Heart right ventricle (tissue), 16 donors: ENCODE data around the gene GASK1B. TPM values are rescaled to one million over a fixed set of nuclear protein-coding genes. Genes with fewer than 3 reads are reported as not detected.
A peak's percentile ranks its signal among the peaks of the same experiment; 100 is the strongest.

ENCODE experiments used
- ATAC-seq, 8 donors: fragments of 200-7000 bp; cut with Tn5 transposase; one replicate each; pipeline ENCODE4 v1.9.1; 2020; ENCODE audit warnings: mild to moderate bottlenecking in 8 of 8, moderate library complexity in 8 of 8, moderate number of reproducible peaks in 1 of 8
- DNase-seq, 2 donors: peaks; one replicate each; pipeline ENCODE4 v3.0.0-alpha.2; 2020
- H3K27ac ChIP-seq, 10 donors: fragments of 200-600 bp; sonication (generic) in 2 of 10; one replicate each; pipeline versions ENCODE4 v1.5.0 to v1.8.0; 2020 to 2022; ENCODE audit warnings: mild to moderate bottlenecking in 3 of 10
- H3K27me3 ChIP-seq, 7 donors: fragments of 200-600 bp; one replicate each; pipeline ENCODE4 v1.8.0; 2021 to 2022; ENCODE audit warnings: mild to moderate bottlenecking in 2 of 7
- H3K36me3 ChIP-seq, 9 donors: fragments of 200-600 bp; sonication (generic) in 1 of 9; one replicate each; pipeline versions ENCODE4 v1.5.0 to v1.8.0; 2020 to 2022; ENCODE audit warnings: mild to moderate bottlenecking in 2 of 9
- H3K4me1 ChIP-seq, 9 donors: fragments of 200-600 bp; sonication (generic) in 1 of 9; one replicate each; pipeline versions ENCODE4 v1.5.0 to v1.8.0; 2020 to 2022; ENCODE audit warnings: mild to moderate bottlenecking in 4 of 9
- H3K4me3 ChIP-seq, 10 donors: fragments of 200-600 bp; sonication (generic) in 2 of 10; one replicate each; pipeline versions ENCODE4 v1.5.0 to v1.8.0; 2020 to 2022; ENCODE audit warnings: mild to moderate bottlenecking in 7 of 10, moderate library complexity in 2 of 10
- H3K9me3 ChIP-seq, 11 donors: fragments of 200-600 bp in 10 of 11; sonication (generic) in 2 of 11; one replicate each; pipeline versions ENCODE4 v1.5.0 to v1.8.0; 2013 to 2022; ENCODE audit warnings: mild to moderate bottlenecking in 2 of 11, control low read depth in 1 of 11, moderate library complexity in 1 of 11
- WGBS, 2 donors: extraction: QIAGEN DNeasy Blood & Tissue Kit; methylation state at CpG; one replicate each; pipeline ENCODE4 v1.1.7; 2013; ENCODE audit warnings: inconsistent platforms in 1 of 2; 5-methylcytosine and 5-hydroxymethylcytosine counted together
- intact Hi-C, 10 donors: fragments of 100-400 bp; cut with DNase I; formaldehyde crosslinking; loops; one replicate each; pipeline versions ENCODE4 v1.11.1 to v1.14.2; 2022
- polyA plus RNA-seq, 2 donors: library from polyadenylated mRNA; stranded (reverse); fragments of 200-250 nt; gene quantifications; one replicate each; pipeline ENCODE4 v1.2.3, GENCODE V29; 2013
- total RNA-seq, 10 donors: library from RNA; stranded (reverse); fragmentation: NEBNext Ultra II Directional in 3 of 10; extraction: Animal tissue kit (Norgen Biotek cat#: 25700) in 3 of 10; gene quantifications; one replicate each; pipeline versions ENCODE4 v1.2.1 to v1.2.4, GENCODE V29; 2021 to 2023
- TF ChIP-seq, protein P1 (sequence below), 9 donors: fragments of 200-600 bp; sonication (generic) in 2 of 9; IDR thresholded peaks; one replicate each; pipeline versions ENCODE4 v1.5.0 to v1.8.0; 2021 to 2022; ENCODE audit warnings: antibody characterized with exemption in 9 of 9, mild to moderate bottlenecking in 5 of 9, moderate library complexity in 1 of 9
- donor health status: Arrhythmogenic right ventricular cardiomyopathy.
- donor health status: ischemic (EF 13 %, LVEDD 7.1; RV severe dilation, severe dysfunction).
- donor health status: healthy with polysubstance abuse.
- donor health status: DM: no; HTN: yes; CAD: no.
- donor health status: DM: no; HTN: no; CAD: no.
- donor health status: ischemic (EF 25% LVEDD 6.9; RV normal size, moderate dysfunction).
- donor health status: ischemic (EF 25% LVEDD 5.7; RV mildly dilated, moderate dysfunction).
- donor health status: healthy.
- donor health status: DM: yes; HTN: yes; CAD: no.
- donor health status: Ischemic cardiomyopathy.
- donor health status: ischemic (EF 35%, LVEDD 5.7; RV mildly dilated, moderate dysfunction).
- donor health status: nonischemic (EF 11% LVEDD 7.7; RV severe dilation, severe dysfunction).
- donor health status: DM: yes; HTN: yes; CAD: no.
- donor health status: PGD.
- donor health status: ischemic (EF 29% LVEDD 5.4; RV normal size, mild dysfunction).
- donor health status: nonischemic (EF 23%, LVEDD 6.1; RV moderate dilation, normal function).

Gene GASK1B
- total and polyA plus RNA-seq, 12 donors, result 12.4 to 109 (median 79.4) TPM

DNA sequence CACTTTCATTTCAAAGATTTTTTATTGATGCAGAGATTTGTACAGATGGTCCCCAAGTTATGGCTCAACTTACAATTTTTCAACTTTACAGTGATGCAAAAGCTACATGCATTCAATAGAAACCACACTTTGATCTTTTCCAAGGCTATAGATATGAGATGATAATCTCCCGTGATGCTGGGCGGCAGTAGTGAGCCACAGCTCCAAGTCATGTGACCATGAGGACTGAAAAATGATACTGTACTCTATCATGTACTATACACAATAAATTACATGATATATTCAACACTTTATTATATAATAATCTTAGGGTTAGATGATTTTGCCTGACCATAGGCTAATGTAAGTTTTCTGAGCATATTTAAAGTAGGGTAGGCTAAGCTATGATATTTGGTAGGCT lies 14.0 kb upstream of the GASK1B start:
- peaks cover 0 to 78% (median 4%) of the 10 kb centered on the region in 9 donors for H3K36me3 ChIP-seq

DNA sequence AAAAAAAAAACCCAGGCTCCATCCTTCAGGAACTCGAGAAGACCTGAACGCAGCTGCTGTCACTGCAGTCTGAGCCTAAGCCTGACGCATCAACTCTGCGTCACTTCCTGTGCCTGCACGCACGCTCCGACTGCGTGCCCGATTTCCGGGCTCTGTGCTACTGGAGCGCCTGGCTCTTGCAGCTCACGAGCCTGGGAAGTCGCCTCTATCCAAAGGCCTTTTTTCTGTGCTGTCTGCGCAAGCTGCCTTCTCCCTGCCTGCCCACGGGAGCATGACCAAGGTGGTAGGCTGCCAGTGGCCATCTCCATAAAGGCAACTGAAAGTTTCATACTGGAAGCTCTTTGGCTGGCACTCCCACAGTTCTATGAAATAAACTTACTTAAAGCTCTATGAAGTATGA lies 9.9 kb upstream of the GASK1B start:
- no peak for DNase-seq
- intact Hi-C loops, result no loop called here
- no peak overlapping the region for H3K27ac ChIP-seq

More for the DNA sequence above, 14.0 kb upstream of the GASK1B start:
- Histone ChIP-seq H3K4me1 (peaks cover 0 to 4% (median 0%) of the 10 kb centered on the region in 9 donors), H3K27me3 (no peaks in the 10 kb centered on the region), H3K27ac (no peak overlapping the region), H3K4me3 (no peak overlapping the region), H3K9me3 (no peaks in the 10 kb centered on the region)
- intact Hi-C loops, result no loop called here
- 64% methylated on average over 2 of the region's 2 CpGs for WGBS, 2 donors
- TF ChIP-seq, protein P1, sequence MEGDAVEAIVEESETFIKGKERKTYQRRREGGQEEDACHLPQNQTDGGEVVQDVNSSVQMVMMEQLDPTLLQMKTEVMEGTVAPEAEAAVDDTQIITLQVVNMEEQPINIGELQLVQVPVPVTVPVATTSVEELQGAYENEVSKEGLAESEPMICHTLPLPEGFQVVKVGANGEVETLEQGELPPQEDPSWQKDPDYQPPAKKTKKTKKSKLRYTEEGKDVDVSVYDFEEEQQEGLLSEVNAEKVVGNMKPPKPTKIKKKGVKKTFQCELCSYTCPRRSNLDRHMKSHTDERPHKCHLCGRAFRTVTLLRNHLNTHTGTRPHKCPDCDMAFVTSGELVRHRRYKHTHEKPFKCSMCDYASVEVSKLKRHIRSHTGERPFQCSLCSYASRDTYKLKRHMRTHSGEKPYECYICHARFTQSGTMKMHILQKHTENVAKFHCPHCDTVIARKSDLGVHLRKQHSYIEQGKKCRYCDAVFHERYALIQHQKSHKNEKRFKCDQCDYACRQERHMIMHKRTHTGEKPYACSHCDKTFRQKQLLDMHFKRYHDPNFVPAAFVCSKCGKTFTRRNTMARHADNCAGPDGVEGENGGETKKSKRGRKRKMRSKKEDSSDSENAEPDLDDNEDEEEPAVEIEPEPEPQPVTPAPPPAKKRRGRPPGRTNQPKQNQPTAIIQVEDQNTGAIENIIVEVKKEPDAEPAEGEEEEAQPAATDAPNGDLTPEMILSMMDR (IDR thresholded peaks at IDR 0.05), result no peak
- no peak for DNase-seq
- no peak for ATAC-seq

DNA sequence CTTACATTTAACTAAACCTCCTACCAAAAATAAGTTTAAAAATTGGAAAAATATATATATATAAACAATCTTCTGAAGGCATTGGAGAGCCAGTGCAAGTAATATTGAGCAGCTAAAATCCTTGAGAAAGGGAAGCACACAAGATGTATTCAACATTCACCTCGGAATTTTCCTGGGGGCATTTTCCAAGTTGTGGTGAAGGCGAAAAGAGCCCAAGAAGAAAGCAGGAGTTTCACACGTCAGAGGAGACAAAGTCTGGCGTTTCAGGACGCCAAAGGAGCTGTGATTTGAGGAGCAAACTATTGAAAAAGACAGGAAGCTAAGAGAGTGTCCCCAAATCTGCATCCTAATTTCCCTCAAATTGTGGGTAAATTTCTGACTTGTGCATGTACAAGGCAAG lies 9.1 kb upstream of the GASK1B start:
- Histone ChIP-seq H3K27ac (no peak overlapping the region), H3K36me3 (peaks cover 0 to 64% (median 4%) of the 10 kb centered on the region in 9 donors), H3K9me3 (no peaks in the 10 kb centered on the region), H3K27me3 (no peaks in the 10 kb centered on the region), H3K4me1 (peaks cover 0 to 31% (median 7%) of the 10 kb centered on the region in 9 donors), H3K4me3 (no peak overlapping the region)
- 85 to 88% methylated on average over 5 of the region's 5 CpGs for WGBS, 2 donors
- TF ChIP-seq, protein P1 (IDR thresholded peaks at IDR 0.05), result no peak
- DNase-seq (no peak), ATAC-seq (no peak)
- intact Hi-C loops, result no loop called here

More for the DNA sequence above, 9.9 kb upstream of the GASK1B start:
- H3K27me3 ChIP-seq, result no peaks in the 10 kb centered on the region
- no peak overlapping the region for H3K4me3 ChIP-seq
- TF ChIP-seq, protein P1 (IDR thresholded peaks at IDR 0.05), result no peak
- 92 to 94% methylated on average over 15 of the region's 15 CpGs for WGBS, 2 donors
- H3K9me3 ChIP-seq, result no peaks in the 10 kb centered on the region
- ATAC-seq, result peak in 1 of 8 donors; percentile 75
- H3K4me1 ChIP-seq, result peaks cover 0 to 24% (median 3%) of the 10 kb centered on the region in 9 donors
- H3K36me3 ChIP-seq, result peaks cover 0 to 72% (median 4%) of the 10 kb centered on the region in 9 donors

DNA sequence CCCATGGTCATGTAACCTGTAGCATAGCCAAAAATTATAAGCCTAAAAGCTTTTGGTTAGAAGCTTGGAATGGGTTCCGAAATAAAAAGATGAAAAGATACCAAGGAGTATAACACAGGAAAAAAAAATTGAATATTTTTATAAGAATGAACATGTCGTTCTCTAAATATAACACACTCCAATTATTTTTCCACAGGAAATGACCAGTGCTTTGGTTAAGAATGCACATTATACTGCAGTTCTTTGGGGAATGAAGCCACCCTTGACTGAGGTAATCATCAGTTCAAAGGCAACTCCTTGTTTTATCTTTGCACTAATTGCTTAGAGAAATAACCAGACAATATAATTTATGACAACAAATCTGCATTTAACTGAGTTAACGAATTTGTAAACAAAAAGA lies 6.6 kb upstream of the GASK1B start:
- H3K27ac ChIP-seq, result peak overlapping the region in 3 of 10 donors; percentile 59 to 66 (median 60)
- H3K9me3 ChIP-seq, result no peaks in the 10 kb centered on the region
- no peak overlapping the region for H3K4me3 ChIP-seq
- peaks cover 3 to 55% (median 31%) of the 10 kb centered on the region in 9 donors for H3K4me1 ChIP-seq
- ATAC-seq (peak in 3 of 8 donors; percentile 33 to 50 (median 42)), DNase-seq (no peak)
- intact Hi-C loops, result no loop called here
- H3K36me3 ChIP-seq, result peaks cover 0 to 50% (median 4%) of the 10 kb centered on the region in 9 donors
- WGBS, 2 donors, result 62 to 75% methylated on average over 3 of the region's 3 CpGs
- H3K27me3 ChIP-seq, result no peaks in the 10 kb centered on the region
- TF ChIP-seq, protein P1 (IDR thresholded peaks at IDR 0.05), result no peak
